ENCODE measurements around the gene NPTN.
"Not testable (repeated sequence)": the region's sequence is repeated elsewhere in the genome, so short reads cannot be mapped to it uniquely, and the experiment has no call there.

Gene NPTN

DNA sequence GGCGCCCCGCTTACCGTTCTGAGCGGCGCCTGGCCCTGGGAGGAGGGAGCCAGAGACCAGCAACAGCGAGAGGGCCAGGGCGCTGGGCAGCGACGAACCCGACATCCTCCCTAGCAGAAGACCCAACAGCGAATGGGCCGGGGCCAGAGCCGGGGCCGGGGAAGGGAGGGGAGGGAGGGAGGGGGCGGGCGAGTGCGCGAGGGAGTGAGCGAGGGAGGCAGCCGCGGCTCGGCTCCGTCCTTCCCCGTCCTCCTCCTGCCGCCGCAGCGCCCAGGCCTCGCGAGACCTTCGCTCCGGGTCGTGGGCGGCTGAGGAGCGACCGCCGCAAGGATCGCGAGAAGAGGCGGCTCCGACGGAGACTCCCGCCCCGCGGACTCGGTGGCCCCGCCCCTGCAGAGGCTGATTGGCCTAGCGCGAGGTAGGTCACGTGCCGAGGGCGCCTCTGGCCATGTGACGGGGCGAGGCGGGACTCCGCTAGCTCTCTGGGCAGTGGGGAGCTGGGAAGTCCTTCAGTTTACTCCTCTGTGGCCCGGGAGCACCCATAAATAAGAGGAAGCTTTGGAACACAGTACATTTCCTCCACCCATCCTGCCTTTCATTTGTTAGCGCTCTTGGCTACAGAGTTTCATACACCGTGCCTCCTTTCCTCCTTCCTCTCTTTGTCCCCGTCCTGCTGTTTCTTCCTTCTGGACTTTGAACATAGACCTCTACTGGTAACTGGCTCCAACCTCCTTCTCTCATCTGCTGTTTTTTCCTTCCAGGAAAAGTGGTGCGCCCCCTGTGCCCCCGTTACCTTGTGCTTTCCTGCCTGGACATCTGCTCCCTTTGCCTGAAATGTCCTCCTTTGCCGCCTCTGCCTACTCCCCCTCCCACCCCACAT, at the start of gene NPTN:
TSS of gene NPTN (minus strand) at position 279 of the 880 bp plus-strand sequence. CDS start at position 105, 174 bp downstream.
- peak; percentile 97 for DNase-seq (ENCODE audit: low spot score)

DNA sequence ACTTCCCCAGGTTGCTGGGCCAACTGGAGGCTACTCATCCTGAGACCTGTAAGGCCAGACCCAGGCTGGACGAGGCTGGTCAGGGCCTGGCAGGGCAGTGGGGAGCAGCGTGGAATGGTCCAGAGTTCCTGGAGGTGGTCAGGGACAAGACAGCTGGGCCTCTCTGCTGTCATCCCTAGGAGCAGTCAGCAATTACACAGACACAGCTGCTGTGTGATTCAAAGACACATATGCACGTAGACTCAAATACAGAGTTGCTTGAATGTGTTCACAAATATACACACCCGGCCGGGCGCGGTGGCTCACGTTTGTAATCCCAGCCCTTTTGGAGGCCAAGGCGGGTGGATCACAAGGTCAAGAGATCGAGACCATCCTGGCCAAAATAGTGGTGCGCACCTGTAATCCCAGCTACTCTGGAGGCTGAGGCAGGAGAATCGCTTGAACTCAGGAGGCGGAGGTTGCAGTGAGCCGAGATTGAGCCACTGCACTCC, 49.5 kb upstream of the NPTN start:
- no peak for DNase-seq (ENCODE audit: low spot score)

DNA sequence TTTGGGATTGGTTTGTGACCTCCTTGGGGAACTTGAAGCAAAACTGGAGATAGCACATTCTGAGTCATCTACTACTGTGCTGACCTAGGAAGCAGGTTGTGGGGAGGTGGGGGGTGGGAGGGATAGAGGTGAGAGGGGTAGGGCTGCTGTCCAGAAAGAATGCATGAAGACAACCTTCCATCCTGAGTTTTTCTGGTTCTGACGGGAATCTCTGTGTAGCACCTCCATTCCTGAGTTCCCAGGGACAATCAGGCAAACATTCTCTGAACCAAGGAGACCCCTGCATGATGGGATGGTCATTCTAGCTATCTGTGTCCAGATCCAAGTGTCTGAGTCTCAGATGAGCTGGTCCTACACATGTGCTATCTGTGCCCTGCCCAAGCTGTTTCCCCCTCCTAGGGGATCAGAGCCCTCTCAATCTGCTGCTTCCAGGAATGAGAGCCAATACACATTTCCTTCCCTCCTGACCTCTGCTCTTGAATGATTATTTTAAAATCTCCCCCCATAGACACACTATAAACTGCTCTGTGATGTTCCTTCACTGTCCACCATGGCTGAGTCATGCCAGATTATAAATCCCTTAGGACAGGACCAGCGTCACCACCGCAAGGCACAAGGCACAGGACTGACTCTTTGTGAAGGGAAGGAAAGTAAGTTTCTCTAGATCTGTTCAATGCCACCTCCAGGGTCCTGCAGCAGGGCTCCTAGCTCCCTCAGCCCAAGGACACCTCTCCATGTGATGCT, 48.8 kb upstream of the NPTN start:
- DNase-seq (ENCODE audit: low spot score) = no peak

DNA sequence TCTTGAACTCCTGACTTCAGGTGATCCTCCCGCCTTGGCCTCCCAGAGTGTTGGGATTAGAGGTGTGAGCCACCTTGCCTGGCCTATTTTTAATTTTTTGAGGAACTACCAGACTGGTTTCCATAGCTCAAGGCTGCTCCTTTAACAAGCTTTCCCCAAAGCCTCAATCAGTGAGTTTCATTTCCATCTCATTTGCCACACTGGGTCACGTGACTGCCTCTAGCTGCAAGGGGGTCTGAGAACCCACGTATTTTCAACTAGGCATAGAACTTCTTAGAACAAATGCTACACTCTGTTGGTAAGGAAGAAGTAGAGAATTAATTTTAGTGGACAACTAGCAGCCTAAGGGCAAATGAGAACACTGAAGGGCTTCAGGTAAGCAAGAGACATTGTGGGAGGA, 47.9 kb upstream of the NPTN start:
- no peak for DNase-seq (ENCODE audit: low spot score)

DNA sequence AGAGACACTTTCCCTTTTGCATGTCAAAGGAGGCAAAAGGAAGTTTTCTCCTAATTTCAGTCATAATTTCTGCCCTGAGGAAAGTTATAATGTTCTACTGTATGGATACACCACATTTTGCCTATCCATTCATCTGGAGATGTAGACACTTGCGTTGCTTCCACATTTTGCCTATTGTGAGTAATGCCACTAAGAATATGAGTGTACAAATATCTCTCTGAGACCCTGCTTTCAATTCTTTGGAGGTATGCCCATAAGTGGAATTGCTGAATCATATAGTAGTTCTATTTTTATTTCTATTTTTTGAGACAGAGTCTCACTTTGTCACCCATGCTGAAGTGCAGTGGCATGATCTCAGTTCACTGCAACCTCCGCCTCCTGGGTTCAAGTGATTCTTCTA, 47.4 kb upstream of the NPTN start:
- no peak for DNase-seq (ENCODE audit: low spot score)

DNA sequence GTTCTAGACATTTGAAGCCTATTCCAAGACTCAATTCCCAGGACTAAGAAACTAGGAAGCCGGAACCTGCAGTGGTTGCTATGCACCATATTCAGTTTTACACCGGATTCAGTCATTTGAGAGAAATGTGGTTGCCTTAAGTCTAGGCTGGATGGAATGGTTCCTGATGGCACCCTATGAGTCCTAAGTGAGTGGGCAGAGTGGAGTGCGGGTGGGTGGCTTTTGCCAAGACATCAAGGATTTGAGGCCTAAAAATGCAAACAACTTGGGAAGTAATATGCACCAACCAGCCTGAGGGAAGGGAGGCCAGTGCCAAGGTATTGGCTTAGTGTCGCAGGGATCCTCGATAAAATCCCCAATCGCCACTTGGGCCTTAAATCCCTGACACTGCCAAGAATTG, 46.8 kb upstream of the NPTN start:
- DNase-seq (ENCODE audit: low spot score) = no peak

DNA sequence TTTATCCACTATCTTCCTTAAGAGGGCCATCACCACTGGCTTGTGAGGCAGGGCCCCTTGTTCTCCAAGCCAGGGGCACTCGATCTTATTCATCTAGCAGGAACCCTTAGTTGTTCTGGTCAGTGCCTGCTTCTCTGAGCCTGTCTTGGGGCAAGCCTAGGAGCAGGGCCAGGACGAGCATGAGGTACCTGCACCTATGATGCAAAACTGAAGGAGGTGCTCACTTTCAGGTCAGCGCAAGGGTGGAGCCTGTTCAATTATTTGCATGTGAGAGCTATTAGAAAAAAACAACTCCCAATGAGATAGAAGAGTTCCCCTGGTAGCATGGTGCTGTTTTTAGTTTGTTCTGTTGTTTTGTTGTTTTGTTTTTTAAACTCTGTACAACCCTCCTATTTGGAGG, 46.0 kb upstream of the NPTN start:
- DNase-seq (ENCODE audit: low spot score) = no peak

DNA sequence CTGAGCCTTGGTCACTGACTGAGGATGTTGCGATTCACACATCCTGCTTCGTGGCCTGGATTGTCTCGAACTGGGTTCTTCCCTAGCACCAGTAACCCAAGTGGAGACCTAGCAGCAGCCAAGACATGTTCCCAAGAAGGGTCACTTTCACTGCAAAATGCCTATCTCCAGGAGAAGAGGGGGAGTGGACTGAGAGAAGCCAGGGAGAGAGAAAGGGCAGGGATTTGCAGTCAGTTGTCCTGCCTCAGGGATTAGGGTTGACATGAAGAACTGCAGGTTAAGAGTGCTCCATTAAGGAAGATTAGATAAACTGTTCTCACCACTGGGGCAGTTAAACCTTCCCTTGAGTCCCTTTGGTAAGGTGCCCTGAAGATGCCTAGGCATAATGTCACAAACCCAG, 45.3 kb upstream of the NPTN start:
- no peak for DNase-seq (ENCODE audit: low spot score)

DNA sequence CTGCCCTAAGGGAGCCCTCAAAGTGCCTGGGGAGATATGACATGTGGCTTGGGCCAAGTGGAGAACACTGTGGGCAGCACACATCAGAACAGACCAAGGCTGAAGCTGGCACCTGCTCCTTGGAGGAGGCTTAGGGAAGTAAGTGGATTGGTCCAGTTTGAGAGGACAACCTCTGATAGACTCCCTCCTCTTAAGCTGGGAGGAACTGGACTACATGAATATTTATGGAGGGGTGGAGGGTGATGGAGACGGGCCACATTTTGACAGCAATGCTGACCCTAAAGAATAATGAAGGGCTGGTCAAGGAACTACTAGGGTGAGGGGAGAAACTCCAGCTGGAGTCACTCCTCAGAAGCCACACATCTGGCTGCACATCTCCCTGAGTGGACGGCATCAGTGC, 44.5 kb upstream of the NPTN start:
- no peak for DNase-seq (ENCODE audit: low spot score)

DNA sequence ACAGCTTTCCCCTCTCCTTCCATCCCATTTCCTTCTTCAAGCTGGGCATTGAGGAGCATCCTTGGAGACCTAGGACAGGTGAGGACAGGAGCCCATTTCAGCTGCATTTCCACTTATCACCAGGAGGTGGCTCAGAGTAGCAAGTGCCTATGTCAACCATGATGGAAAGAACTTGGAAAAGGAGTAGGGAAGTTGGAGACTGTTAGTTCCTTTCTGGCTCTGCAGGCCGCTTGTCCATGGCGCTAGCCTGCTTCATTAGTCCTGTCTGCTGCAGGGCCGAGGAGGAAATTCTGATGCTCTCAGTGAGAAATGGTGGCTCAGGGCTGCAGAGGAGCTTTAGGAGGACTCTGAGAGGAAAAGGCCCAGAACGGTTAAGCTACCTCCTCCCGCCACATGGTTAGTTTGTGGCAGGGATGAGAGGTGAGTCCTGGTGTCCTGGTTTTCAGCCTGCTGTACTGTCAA, 44.0 kb upstream of the NPTN start:
- peak; percentile 77 for DNase-seq (ENCODE audit: low spot score)

DNA sequence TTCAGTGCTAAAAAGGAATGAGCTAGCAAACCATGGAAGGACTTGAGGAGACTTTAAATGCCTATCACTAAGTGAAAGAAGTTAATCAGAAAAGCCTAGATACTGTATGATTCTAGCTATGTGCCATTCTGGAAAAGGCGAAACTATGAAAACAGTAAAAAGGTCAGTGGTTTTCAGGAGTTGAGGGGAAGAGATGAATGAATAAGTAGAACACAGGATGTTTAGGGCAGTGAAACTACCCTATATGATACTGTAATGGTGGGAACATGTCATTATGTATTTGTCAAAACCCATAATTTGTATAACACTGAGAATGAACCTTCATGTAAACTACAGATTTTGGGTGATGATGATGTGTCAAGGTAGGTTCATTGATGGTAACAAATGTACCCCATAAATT, 41.4 kb upstream of the NPTN start:
- no peak for DNase-seq (ENCODE audit: low spot score)

DNA sequence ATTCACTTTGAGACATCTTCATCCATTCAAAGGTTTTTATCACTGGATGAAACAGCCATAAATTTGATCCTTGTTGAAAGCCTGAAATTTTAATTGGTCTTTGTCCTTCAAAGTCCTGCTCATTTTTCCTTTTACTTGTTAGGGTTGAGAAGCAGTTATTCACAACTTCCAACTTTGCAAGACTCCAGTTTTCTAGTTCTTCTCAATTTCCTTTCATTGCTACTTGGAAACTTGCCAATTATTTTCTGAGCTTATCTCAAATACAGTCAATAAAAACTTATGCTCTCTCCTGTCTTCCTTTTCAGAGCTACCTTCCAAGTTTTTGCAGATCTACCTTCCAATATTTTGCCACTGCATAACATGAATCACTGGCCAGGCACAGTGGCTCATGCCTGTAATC, 27.3 kb upstream of the NPTN start:
- no peak for DNase-seq (ENCODE audit: low spot score)

DNA sequence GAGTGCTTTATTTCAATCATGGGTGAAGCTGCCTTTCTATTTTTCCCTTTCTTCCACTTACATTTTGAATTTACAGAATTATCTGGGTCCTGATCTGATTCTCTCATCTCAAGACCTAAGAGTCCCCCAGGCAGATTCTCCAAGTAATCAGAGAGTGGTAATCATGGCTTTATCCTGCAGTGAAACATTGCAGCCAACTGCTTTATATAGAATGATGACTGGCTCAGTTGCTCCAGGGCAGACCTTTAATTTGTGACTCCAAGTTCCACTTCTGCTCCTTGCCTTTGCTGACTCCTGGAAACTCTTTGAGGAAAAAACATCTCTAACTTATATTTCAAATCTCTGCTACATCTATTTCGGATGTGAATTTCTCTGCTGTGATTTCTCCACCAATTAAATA, 25.5 kb upstream of the NPTN start:
- DNase-seq (ENCODE audit: low spot score) = no peak

DNA sequence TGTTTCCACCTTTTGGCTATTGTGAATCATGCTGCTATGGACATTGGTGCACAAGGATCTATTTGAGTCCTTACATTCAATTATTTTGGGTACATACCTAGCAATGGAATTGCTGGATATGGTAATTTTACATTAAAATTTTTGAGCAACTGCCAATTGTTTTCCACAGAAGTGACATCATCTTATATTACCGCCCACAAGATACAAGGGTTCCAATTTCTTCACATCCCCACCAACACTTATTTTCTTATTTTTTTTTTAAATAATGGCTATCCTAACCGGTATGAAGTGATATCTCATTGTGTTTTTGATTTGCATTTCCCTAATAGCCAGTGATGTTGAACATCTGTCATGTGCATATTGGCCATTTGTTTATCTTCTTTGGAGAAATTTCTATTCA, 22.5 kb upstream of the NPTN start:
- no peak for DNase-seq (ENCODE audit: low spot score)

DNA sequence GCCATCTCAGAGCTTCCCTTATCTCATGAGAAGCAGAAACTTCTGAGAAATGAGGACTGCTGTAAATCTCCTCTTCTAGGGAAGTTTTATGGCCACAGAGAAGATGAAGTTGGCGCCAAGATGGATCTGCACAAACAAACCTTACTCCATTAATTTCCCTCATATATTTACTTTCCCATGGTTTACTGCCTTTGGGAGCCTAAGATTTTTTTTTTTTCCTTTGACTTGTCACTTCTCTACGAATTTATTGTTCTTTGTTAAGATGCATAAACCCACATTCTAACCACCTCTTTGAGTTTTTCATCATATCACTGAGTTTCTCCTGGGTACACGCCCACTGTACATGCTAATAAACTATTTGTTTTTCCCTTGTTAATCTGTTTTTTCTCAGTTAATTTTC, 21.5 kb upstream of the NPTN start:
- DNase-seq (ENCODE audit: low spot score) = no peak

DNA sequence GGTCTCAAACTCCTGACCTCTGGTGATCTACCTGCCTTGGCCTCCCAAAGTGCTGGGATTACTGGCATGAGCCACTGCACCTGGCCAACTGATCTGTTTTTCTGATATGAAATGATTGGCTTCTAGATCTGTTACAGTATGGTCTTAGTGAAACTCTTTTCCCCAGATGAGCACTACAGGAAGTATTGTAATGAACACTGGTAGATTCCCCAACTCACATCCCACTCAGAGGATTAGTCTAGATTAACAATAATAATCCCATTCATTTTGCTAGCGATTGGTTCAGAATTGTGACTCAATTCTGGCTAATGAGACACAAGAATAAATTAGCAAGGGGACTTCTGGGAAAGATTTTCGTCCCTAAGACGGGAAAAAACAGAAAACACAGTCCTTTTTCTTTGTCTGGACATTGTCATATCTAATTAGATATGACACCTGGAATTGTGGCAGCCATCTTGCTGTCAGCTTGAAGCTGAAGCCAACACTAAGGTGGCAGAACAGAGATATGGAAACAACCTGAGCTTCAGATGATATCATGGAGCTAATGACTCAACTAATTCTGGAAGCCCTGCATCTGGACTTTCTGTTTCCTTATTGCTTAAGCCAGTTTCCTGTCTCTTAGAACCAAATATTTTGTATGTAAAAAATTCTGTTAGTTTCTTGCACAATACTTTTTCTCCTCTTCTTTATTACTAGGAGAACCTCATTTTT, 17.4 kb upstream of the NPTN start:
- DNase-seq (ENCODE audit: low spot score) = no peak

DNA sequence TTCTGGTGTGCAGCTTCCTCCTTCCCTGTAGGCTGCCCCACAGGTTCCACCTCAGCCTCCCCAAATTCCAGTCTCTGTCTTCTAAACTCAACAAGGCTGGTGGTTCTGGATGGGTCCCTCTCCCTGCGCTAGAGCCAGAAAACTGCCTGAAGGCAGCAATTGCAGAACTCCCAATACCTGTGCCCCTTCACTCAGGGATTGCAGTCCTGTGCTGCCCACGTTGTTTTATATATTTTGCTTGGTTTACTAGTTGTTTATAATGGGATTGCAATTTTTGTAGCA, 14.8 kb upstream of the NPTN start:
- no peak for DNase-seq (ENCODE audit: low spot score)

DNA sequence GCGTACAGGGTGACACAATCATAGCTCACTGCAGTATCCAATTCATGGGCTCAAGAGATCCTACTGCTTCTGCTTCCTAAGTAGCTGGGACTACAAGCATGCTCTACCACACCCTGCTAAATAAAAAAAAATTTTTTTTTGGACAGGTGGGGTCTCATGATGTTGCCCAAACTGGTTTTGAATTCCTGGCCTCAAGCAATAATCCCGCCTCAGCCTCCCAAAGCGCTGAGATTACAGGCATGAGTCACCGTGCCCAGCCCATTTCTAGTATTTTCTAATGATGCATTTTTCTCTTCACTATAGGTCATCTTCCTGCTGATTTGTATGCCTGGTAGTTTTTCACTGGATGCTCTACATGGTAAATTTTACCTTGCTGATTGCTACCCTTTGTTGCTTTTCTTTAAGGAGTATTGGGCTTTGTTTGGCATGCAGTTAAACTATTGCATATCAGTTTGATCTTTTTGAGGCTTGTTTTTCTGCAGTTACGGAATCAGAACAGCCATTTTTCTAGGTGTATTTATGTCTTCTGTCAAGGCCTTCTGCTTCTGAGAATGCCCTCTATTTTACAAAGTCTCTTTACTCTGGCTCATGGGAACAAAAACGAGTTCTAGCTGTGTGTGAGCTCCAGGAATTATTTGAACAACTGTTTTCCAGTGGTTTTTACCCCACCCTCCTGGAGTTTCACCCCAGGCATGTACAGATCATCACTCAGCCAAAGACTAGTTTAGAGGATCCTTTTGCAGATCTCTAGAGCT, 14.2 kb upstream of the NPTN start:
- DNase-seq (ENCODE audit: low spot score) = no peak

DNA sequence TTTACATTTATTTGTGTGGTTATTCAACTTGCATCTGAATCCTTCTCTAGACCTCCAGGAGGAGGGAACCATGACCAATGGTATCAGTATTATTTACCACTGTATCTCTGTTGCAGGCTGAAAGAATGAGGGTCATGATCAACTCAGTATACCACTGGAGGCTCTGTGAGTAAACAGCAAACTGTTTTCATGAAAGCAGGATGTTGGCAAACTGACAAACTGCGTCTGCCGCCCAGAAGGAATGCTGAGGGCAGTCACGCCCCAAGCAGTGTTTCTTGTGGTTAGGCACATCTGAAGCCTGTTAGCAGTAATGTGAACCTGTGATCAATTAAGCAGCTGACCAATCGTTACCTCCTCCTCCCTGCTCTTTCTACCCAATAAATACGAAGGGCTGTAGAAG, 6.3 kb upstream of the NPTN start:
- DNase-seq (ENCODE audit: low spot score) = not testable (repeated sequence)

DNA sequence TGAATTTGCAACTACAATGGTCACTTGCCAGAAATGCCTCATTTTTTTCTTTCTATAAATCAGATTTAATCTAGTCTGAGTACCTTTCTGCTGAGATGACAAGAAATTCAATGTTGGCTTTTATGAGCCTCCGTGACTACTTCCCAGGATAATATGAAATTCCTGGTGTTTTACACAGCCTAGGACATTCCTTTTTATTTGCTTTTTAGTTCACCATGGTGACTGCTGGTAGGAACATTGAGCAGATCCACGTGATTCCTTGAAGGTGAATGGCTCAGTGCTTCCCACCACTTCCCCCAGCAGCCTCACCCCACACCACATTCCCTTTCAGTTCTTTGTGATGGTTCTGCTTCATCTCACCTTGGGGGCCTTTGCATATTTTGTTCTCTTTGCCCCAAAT, 4.3 kb upstream of the NPTN start:
- no peak for DNase-seq (ENCODE audit: low spot score)

DNA sequence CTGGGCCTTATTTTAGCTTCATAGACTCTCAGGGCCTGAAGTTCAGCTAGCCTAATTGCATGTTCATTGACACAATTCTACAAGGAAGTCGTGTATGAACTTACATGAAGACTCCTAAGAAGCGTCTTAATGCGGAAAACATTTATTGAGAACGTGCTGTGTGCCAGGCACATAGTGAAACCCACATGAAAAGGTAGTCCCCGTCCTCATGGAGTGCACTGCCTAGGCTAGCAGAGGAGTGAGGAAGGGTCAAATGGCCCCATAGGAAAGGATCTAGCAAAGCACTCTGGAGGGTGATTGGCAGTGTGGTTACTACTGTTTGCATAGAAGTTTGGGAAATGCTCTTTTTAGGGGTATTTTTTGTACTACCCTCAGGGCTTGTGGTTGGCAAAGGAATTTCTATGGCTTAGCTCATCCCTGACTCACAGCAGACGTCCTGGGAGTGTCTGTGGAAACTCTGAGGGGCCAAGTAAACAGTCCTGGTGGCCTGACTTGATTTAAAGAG, 854 bp upstream of the NPTN start:
- DNase-seq (ENCODE audit: low spot score) = no peak

DNA sequence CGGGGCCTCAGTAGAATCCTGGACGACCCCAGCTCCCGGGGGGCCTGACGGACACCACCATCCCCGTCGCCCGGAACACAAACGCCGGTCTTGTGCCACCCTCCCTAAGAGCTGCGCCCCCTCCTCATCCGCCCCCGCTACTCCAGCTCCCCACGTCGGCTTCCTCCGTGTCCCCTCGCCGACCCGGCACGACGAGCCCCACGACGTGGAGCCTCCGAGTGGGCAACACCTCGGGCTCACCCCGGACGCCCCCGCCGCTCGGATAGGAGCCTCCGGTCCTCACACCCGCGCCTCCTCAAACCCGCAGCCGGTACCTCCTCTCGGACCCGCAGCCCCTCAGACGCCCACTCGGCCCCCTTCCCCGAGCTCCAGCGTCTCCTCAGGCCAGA, 525 bp downstream of the NPTN start:
- DNase-seq (ENCODE audit: low spot score) = no peak

Measured in iPS-NIHi11 (cell line).